Iris pigment epithelial cell (primary cell): ENCODE measurements around the gene RAP1GAP.

Source experiments
- DNase-seq: peaks from one replicate; pipeline ENCODE4 v3.0.0-alpha.2; 2011; ENCODE audit warnings: low read depth

Gene RAP1GAP

DNA sequence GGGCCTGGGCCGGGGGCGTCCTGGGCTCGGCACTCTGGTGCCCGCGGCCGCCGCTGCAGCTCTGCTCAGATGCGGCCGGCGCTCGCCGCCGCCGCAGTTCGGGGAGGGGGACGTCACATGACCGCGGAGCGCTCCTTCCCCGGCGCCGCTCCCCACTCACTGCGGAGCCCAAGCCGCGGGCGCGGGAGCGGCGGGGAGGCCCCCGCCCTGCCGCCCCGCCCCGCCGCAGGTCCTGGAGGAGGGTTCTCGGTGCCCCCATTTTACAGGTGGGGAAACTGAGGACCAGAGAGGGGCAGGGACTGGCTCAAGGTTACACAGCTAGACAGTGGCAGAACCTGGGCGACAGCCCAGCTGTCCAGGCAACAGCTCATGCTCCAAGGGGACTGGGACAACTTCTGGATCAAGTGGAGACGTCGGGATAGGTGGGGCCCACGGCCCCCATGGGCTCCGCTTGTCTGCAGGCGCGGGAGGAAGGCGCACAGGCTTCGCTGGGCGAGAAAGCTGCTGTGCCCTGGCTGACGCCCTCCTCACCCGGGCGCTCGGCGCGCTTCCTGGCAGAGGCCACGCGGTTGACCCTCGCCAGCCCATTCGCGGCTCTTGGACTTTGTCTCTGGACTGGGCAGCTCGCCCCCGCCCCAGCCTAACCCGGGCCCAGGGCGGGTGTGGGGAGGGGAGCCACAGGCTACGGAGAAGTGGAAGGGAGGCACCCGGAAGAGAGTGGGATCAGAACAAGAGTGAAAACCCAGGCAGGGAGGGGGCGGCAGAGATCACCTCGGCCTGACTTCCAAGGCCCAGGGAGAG lies at the start of gene RAP1GAP:
Gene RAP1GAP, minus strand, starts transcription at position 100 of the 801 bp plus-strand sequence. CDS start 49,325 bp downstream, outside the sequence.
- DNase-seq = no peak

DNA sequence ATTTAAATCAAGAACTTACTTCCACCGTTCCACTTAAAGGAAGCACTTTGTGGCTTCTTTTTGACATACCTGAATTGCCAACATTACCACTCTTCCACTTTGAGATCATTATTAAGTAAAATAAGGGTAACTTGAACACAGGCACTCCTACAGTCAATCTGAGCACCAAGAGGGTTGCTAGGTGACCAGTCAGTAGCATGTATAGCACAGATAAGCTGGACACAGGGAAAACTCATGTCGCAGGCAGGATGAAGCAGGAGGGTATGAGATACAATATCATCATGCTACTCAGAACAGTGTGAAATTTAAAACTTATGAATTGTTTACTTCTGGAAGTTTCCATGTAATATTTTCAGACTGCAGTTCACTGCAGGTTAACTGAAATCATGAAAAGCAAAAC lies 47.0 kb upstream of the RAP1GAP start:
- no peak for DNase-seq

DNA sequence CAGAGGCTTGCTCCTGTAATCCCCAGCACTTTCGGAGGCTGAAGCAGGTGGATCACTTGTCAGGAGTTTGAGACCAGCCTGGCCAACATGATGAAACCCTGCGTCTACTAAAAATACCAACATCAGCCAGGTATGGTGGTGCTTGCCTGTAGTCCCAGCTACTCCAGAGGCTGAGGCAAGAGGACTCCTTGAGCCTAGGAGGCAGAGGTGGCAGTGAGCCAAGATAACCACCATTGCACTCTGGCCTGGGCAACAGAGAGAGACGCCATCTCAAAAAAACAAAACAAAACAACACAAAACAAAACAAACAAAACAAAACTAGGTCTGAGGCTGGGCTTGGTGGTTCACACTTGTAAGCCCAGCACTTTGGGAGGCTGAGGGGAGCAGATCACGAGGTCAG lies 38.7 kb upstream of the RAP1GAP start:
- no peak for DNase-seq

GRCh38 chr1:21707086-21707840 lies 38.1 kb upstream of the RAP1GAP start:
- peak; percentile 3 for DNase-seq

DNA sequence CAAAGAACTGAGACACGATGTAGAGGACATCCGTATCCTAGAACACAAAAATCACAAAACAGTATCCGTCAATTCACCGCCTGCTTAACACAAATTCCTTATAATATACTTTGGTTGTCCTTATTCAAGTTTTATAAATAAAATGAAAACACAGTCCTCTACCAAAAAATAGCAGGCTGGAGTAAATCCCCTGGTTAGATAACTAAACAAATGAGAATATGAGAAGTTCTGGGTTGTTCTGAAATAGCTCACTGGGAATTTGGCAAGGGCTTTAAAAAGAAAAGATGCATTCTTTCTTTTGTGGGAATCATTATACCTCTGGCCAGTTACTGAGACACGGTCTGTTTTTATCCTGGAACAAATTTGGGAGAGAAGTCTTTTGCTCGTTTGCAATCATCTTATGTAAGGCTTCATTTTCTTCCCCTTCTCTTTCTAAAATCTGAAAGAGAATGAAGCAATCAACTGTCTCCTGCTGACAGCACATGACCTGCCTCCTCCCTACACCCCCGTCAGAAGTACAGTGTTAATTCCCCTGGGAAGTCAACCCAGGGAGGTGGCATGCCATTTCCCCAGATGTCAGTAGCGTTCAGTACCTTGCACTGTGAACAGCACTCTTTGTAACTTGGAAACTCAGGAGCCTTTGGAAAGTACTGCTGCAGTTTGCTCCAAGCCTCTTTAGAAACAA lies 37.1 kb upstream of the RAP1GAP start:
- peak; percentile 56 for DNase-seq

- DNase-seq = no peak
Measured at GRCh38 chr1:21705303-21705980, 36.3 kb upstream of the RAP1GAP start.

GRCh38 chr1:21704145-21704544 lies 35.0 kb upstream of the RAP1GAP start:
- DNase-seq = no peak

DNA sequence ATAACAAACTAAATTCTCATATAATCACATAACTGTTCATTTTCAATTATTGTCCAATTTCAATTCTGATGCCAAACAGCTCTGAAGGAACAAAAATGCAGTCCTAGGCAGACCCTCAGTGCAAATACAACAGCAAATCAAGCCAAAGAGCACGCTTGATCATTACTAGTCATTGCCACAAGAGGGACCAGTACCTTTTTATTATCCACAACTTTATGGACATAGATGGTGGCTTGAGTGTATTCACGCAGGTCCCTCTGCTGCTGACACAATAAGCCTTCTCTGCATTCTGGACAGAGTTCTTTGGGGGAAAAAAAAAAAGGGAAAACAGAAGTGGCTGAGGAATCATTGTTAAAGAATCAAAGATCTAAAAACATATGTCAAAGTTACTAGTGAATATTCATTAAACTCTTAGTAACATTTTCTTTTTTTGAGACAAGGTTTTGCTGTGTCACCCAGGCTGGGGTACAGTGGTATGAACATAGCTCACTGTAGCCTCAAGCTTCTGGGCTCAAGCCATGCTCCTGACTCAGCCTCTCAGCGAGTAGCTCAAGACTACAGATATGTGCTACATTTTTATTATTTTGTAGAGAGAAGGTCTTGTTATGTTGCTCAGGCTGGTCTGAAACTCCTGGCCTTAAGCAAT lies 34.3 kb upstream of the RAP1GAP start:
- peak; percentile 92 for DNase-seq

GRCh38 chr1:21702780-21703179 lies 33.6 kb upstream of the RAP1GAP start:
- DNase-seq = peak; percentile 36

DNA sequence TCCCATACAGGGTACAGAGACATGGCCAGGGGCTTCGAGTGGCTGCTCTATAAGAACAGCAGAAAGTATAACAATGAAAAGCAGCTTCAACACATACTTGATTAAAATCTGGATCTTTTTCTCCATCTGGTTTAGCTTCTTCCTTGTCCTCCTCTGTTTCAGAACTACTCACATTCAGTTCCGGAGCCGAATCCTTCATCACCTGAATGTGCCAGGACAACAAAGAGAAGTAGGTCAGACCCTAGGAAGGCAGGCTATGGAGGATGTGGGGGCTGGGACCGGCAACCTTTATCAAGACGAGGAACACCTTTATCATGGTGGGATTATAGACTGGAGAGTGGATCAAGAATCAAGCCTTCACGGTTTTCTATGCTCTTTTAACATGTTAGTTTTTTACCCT lies 32.2 kb upstream of the RAP1GAP start:
- DNase-seq = no peak

DNA sequence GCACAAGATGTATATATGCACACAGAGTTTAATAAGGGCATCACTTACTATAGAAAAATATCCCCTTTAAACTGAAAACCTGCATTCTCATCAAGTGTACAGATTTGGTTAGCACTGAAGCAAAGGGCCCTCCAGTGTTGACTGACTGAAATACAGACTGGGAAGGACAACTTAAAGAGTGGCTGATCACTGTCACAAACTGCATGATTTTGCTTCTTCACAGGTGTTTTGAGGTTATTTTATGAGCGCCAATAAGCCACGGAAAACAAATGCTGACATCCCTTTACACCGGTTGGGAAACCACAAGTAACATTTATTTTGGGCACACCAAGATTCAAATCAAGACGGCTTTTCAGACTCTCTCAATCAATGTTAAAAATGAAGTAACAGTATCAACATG lies 30.9 kb upstream of the RAP1GAP start:
- no peak for DNase-seq

DNA sequence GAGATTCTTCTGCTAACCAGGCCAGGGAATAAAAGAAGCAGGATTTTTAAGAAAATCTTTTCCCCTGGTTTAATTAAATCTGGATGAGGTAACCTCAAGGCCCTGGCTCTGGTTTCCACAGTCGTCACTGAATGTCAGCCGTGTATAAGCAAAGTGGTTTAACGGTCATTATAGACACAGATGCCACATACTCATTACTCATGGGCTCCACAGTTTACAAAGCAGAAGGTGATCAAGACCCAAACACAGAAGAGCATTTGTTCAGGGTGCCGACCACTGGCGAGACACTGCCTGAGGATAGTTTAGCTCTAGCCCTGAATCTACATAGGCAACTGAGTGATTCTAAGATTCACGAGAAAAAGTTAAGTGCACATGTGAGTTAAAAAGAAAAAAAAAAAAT lies 27.8 kb upstream of the RAP1GAP start:
- DNase-seq = no peak

GRCh38 chr1:21693732-21694131 lies 24.6 kb upstream of the RAP1GAP start:
- no peak for DNase-seq

DNA sequence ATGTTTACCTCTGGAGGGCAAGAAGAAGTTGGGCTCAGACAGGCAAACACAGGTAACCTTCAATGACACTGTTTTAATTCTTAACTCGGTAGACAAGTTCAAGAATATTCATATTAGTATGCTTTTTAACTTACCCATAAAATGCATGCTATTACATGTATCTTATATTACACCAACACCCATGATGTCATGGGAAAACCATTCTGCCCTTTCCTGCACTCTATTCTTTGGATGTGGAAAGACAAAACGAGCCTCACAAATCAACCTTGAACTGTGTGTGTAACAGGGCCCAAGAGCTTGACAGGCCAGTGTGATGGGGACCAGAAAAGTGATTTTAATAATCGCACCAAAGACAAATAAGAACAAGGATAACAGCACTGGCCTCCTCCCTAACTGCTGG lies 22.6 kb upstream of the RAP1GAP start:
- DNase-seq = peak; percentile 25

DNA sequence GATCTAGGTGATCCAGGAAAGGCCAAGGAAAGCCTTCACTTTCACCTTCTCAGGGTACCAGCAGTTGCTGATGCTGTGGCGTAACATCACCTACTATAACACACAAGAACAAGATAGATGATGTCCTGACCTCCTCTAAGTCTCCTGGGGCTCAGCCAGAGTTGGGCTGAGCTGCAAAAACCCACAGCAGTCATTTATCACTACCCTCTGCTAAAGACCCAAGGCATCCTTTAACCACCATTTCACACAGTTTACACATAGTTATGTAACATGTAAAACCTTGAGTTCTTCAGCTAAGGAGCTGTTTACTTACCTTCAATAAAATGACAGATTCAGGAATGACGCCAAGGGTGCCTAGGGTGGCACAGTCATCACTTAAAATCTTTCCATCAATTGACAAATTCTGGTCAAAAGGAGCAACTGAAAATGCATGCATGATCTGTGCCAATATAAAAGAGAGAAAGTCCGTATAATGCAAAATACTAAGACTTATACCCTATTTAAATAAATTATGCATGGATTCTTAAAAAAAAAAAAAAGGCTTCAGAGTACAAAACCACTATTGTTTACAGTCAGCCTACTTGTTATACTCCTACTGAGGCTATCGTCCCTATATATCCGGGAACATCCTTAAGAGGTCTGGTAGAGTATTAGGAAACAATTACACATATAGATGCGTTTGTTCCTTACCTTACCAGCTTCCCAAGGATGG lies 20.7 kb upstream of the RAP1GAP start:
- no peak for DNase-seq

GRCh38 chr1:21687081-21687529 lies 17.9 kb upstream of the RAP1GAP start:
- no peak for DNase-seq

DNA sequence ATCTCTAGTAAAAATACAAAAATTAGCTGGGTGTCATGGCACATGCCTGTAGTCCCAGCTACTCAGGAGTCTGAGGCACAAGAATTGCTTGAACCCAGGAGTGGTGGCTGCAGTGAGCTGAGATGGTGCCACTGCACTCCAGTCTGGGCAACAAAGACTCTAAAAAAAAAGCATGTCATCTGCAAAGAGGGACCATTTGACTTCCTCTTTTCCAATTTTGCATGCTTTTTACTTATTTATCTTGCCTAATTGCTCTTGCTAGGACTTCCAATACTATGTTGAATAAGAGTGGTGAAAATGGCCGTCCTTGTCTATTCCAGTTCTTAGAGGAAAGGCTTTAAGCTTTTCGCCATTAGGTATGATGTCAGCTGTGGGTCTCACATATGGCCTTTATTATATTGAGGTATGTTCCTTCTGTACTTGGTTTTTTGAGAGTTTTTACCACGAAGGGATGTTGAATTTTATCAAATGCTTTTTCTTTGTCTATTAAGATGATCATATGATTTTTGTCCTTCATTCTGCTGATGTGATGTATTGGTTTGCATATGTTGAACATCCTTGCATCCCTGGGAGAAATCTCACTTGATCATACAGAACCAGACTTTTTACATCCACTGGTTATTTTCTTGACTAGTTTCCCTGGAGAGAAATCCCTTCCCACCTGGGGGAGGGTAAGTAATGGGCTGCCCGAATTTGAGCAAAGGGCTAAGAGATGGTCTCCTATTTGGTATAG lies 17.0 kb upstream of the RAP1GAP start:
- no peak for DNase-seq

DNA sequence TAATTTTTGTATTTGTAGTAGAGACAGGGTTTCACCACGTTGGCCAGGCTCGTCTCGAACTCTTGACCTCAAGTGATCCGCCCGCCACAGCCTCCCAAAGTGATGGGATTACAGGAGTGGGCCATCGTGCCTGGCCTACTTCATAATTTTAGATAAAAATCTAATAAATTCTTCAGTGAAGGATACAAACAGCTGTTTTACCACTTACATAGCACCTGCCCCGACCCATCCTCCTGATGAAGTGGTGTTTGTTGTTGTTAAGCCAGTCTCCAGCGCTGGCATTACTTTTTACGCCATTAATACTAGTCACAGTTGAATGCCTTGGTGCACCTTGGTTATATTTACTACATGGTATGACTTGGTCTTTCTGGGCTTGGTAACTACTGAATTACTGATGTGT lies 12.3 kb upstream of the RAP1GAP start:
- DNase-seq = no peak

DNA sequence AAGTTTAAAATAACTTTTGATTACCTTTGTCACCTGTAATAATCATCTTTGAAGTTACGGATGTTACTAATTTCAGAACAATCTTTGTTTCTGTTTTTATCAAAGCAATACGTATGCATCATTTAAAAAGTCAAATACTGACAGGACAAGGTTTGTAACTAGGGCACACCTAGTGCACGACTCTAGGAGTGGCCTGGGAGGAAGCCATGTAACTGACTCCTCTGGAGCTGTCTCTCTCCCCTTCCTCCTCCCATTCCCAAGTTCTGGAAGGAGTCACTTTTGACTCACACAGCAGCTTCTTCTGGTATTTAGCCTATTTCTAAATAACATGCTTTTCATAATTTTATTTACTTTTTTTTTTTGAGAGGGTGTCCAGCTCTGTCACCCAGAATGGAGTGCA lies 11.8 kb upstream of the RAP1GAP start:
- no peak for DNase-seq

DNA sequence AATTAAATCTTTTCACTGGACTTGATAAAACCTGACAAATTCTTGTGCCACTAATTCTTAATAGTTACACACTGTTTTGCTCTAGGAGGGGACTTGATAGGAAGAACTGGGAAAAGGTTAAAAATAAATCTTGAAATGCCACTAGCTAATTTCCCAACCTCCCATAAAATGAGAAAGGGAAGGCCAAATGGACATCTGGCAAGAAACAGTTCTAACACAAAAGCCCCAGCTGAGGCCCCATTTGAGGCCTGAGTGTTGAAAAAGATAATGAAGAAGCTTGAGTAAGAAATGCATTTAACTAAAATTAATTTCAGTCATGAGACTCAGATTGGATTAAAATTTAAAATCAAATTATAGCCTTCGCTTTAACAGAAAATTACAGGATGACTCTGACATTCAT lies 11.2 kb upstream of the RAP1GAP start:
- DNase-seq = no peak
